H1 (cell line): ENCODE data around the gene ANKS1A. TPM values are rescaled to one million over a fixed set of nuclear protein-coding genes. Genes with fewer than 3 reads are reported as not detected.

ENCODE experiments used
- CTCF ChIA-PET: fragments of 300-600 bp; sonication (Branson Sonifier 250); formaldehyde crosslinking; loops from one replicate; lab custom pipeline; 2021; ENCODE audit not compliant: partially characterized antibody; lab: Charles Lee
- POLR2A ChIA-PET: fragments of 300-600 bp; sonication (Branson Sonifier 250); formaldehyde crosslinking; loops from one replicate; lab custom pipeline; 2021; ENCODE audit warnings: inconsistent platforms; ENCODE audit not compliant: partially characterized antibody; lab: Charles Lee
- DNase-seq, 2 experiments: peaks; one replicate each; pipeline versions ENCODE4 v3.0.0 to v3.0.0-alpha.2; 2010 to 2022; ENCODE audit warnings: low spot score in 2 of 2, low read depth in 1 of 2, mixed read lengths in 1 of 2
- FAIRE-seq: peaks from 2 replicates; lab custom pipeline; 2011; peaks lifted over from hg19 to GRCh38; lab: Jason Lieb, UNC
- H2AFZ ChIP-seq: 2 replicates; pipeline ENCODE4 v1.8.1; 2012; ENCODE audit warnings: low read length, inconsistent platforms
- H2AK5ac ChIP-seq: 2 replicates; pipeline ENCODE4 v1.6.1; 2013; ENCODE audit warnings: low read depth, low read length
- H2BK120ac ChIP-seq: replicated peaks from 2 replicates; pipeline ENCODE3; 2013; ENCODE audit warnings: low read depth, low read length, inconsistent platforms
- H2BK12ac ChIP-seq: 2 replicates; pipeline ENCODE4 v1.6.1; 2013; ENCODE audit warnings: low read depth, low read length
- H2BK15ac ChIP-seq: 2 replicates; pipeline ENCODE4 v1.6.1; 2013; ENCODE audit warnings: low read length
- H2BK20ac ChIP-seq: 2 replicates; pipeline ENCODE4 v1.6.1; 2013; ENCODE audit warnings: low read length
- H2BK5ac ChIP-seq: 2 replicates; pipeline ENCODE4 v1.6.1; 2013; ENCODE audit warnings: low read depth, low read length
- H3K14ac ChIP-seq: 2 replicates; pipeline ENCODE4 v1.6.1; 2013; ENCODE audit warnings: inconsistent platforms; ENCODE audit not compliant: insufficient read length
- H3K18ac ChIP-seq: 2 replicates; pipeline ENCODE4 v1.6.1; 2013; ENCODE audit warnings: low read length; ENCODE audit errors: extremely low read depth
- H3K23ac ChIP-seq: 2 replicates; pipeline ENCODE4 v1.6.1; 2013; ENCODE audit warnings: inconsistent platforms; ENCODE audit not compliant: insufficient read length
- H3K23me2 ChIP-seq: 2 replicates; pipeline ENCODE4 v1.6.1; 2013; ENCODE audit warnings: low read depth, low read length
- H3K27ac ChIP-seq: 2 replicates; pipeline ENCODE4 v1.6.1; 2011; ENCODE audit warnings: low read depth, low read length, inconsistent platforms
- H3K27me3 ChIP-seq, 4 experiments: replicated peaks in 1 of 4; 1 replicate in 1 of 4; 2 replicates in 3 of 4; pipeline versions ENCODE4 v1.6.1 to v1.8.1; 2011 to 2013; ENCODE audit warnings: low read length in 3 of 4, mild to moderate bottlenecking in 3 of 4, inconsistent platforms in 2 of 4, mixed read lengths in 2 of 4, moderate library complexity in 1 of 4; ENCODE audit not compliant: control insufficient read depth in 3 of 4, insufficient read depth in 3 of 4; ENCODE audit errors: extremely low read depth in 1 of 4
- H3K36me3 ChIP-seq, 4 experiments: 2 replicates each; pipeline versions ENCODE4 v1.6.1 to v1.8.1; 2011 to 2013; ENCODE audit warnings: mild to moderate bottlenecking in 4 of 4, low read length in 3 of 4, moderate library complexity in 2 of 4, control low read depth in 1 of 4, inconsistent platforms in 1 of 4; ENCODE audit not compliant: insufficient read depth in 4 of 4, control insufficient read depth in 2 of 4
- H3K4ac ChIP-seq: replicated peaks from 2 replicates; pipeline ENCODE3; 2013; ENCODE audit warnings: low read length, low read depth, mixed read lengths, inconsistent platforms; ENCODE audit not compliant: insufficient read length
- H3K4me1 ChIP-seq, 4 experiments: replicated peaks in 1 of 4; 1 replicate in 1 of 4; 2 replicates in 3 of 4; pipeline versions ENCODE4 v1.6.1 to v1.8.1; 2011 to 2013; ENCODE audit warnings: low read length in 3 of 4, inconsistent platforms in 2 of 4, mixed read lengths in 1 of 4; ENCODE audit not compliant: insufficient read depth in 4 of 4, control insufficient read depth in 3 of 4
- H3K4me2 ChIP-seq, 2 experiments: 2 replicates each; pipeline versions ENCODE4 v1.6.1 to v1.8.1; 2011 to 2013; ENCODE audit warnings: low read depth in 2 of 2, low read length in 2 of 2, control low read depth in 1 of 2, inconsistent platforms in 1 of 2, mild to moderate bottlenecking in 1 of 2; ENCODE audit not compliant: insufficient read depth in 1 of 2
- H3K4me3 ChIP-seq, 4 experiments: fragments of 200-600, 300-600 bp in 1 of 4; sonication (generic), shearing (Covaris generic), sonication (Bioruptor Twin) in 1 of 4; 2 replicates each; pipeline versions ENCODE4 v1.5.1 to v1.8.1; 2011 to 2016; ENCODE audit warnings: low read length in 4 of 4, low read depth in 3 of 4, control low read depth in 2 of 4, inconsistent platforms in 2 of 4, mild to moderate bottlenecking in 2 of 4, mixed read lengths in 1 of 4, moderate library complexity in 1 of 4; ENCODE audit not compliant: insufficient read depth in 2 of 4; ENCODE audit errors: extremely low read depth in 1 of 4
- H3K56ac ChIP-seq: replicated peaks from 2 replicates; pipeline ENCODE3; 2013; ENCODE audit warnings: low read depth, mild to moderate bottlenecking, mixed read lengths, low read length, inconsistent platforms; ENCODE audit not compliant: insufficient read length
- H3K79me1 ChIP-seq: 2 replicates; pipeline ENCODE4 v1.6.1; 2013; ENCODE audit warnings: low read depth, low read length, control low read depth
- H3K79me2 ChIP-seq, 2 experiments: 2 replicates each; pipeline versions ENCODE4 v1.6.1 to v1.8.1; 2012 to 2013; ENCODE audit warnings: low read length in 2 of 2, mild to moderate bottlenecking in 2 of 2, inconsistent platforms in 1 of 2; ENCODE audit not compliant: insufficient read depth in 2 of 2, control insufficient read depth in 1 of 2
- H3K9ac ChIP-seq, 4 experiments: replicated peaks in 1 of 4; 1 replicate in 1 of 4; 2 replicates in 3 of 4; pipeline versions ENCODE4 v1.6.1 to v1.8.1; 2011 to 2013; ENCODE audit warnings: low read depth in 3 of 4, low read length in 3 of 4, control low read depth in 2 of 4, mild to moderate bottlenecking in 2 of 4, moderate library complexity in 2 of 4, inconsistent platforms in 1 of 4; ENCODE audit errors: extremely low read depth in 1 of 4
- H3K9me3 ChIP-seq, 2 experiments: 2 replicates each; pipeline versions ENCODE4 v1.6.1 to v1.8.1; 2012 to 2013; ENCODE audit warnings: mild to moderate bottlenecking in 2 of 2, moderate library complexity in 2 of 2, control low read depth in 1 of 2, inconsistent platforms in 1 of 2, low read depth in 1 of 2, low read length in 1 of 2, mixed read lengths in 1 of 2; ENCODE audit not compliant: insufficient read depth in 2 of 2
- H4K20me1 ChIP-seq, 2 experiments: replicated peaks in 1 of 2; 2 replicates each; pipeline versions ENCODE3 to v1.8.1; 2011 to 2013; ENCODE audit warnings: inconsistent platforms in 2 of 2, low read length in 2 of 2, mild to moderate bottlenecking in 1 of 2; ENCODE audit not compliant: insufficient read depth in 2 of 2, control insufficient read depth in 1 of 2
- H4K5ac ChIP-seq: 2 replicates; pipeline ENCODE4 v1.6.1; 2013; ENCODE audit warnings: low read length, low read depth, mixed read lengths, inconsistent platforms; ENCODE audit not compliant: insufficient read length
- H4K8ac ChIP-seq: 2 replicates; pipeline ENCODE4 v1.8.0; 2013; ENCODE audit warnings: mild to moderate bottlenecking, moderate library complexity, low read length, inconsistent platforms; ENCODE audit not compliant: insufficient read depth; ENCODE audit errors: extremely low read depth
- H4K91ac ChIP-seq: replicated peaks from 2 replicates; pipeline ENCODE3; 2013; ENCODE audit warnings: low read length, mixed read lengths, inconsistent platforms; ENCODE audit not compliant: insufficient read length
- ATF3 ChIP-seq: IDR thresholded peaks from 2 replicates; pipeline ENCODE4 v1.6.1; 2011; ENCODE audit warnings: low read depth, mild to moderate bottlenecking, low read length; ENCODE audit not compliant: insufficient read depth
- BCL11A ChIP-seq, 2 experiments: IDR thresholded peaks; one replicate each; pipeline ENCODE4 v1.6.1; 2011; ENCODE audit warnings: low read depth in 2 of 2, low read length in 2 of 2, mild to moderate bottlenecking in 2 of 2
- BRCA1 ChIP-seq: IDR thresholded peaks from 2 replicates; pipeline ENCODE4 v1.6.1; 2012; ENCODE audit warnings: low read depth, low read length, improper control_type of control experiment
- CREB1 ChIP-seq: IDR thresholded peaks from 2 replicates; pipeline ENCODE4 v1.6.1; 2012; ENCODE audit warnings: inconsistent platforms
- EGR1 ChIP-seq: IDR thresholded peaks from 2 replicates; pipeline ENCODE4 v1.6.1; 2011; ENCODE audit warnings: low read depth, low read length, borderline replicate concordance
- GABPA ChIP-seq: IDR thresholded peaks from 2 replicates; pipeline ENCODE4 v1.6.1; 2011; ENCODE audit warnings: mild to moderate bottlenecking, low read length, moderate library complexity, borderline replicate concordance; ENCODE audit not compliant: insufficient read depth
- JUN ChIP-seq: IDR thresholded peaks from 2 replicates; pipeline ENCODE4 v1.6.1; 2011; ENCODE audit warnings: low read depth, mild to moderate bottlenecking, improper control_type of control experiment, low read length
- MAFK ChIP-seq: IDR thresholded peaks from 2 replicates; pipeline ENCODE4 v1.6.1; 2012; ENCODE audit warnings: low read depth, mild to moderate bottlenecking, improper control_type of control experiment, low read length
- NRF1 ChIP-seq: IDR thresholded peaks from 2 replicates; pipeline ENCODE4 v1.6.1; 2011; ENCODE audit warnings: mild to moderate bottlenecking, low read depth, low read length, improper control_type of control experiment
- POU5F1 ChIP-seq: IDR thresholded peaks from 2 replicates; pipeline ENCODE4 v1.6.1; 2011; ENCODE audit warnings: low read depth, mild to moderate bottlenecking, low read length, moderate library complexity
- RBBP5 ChIP-seq: IDR thresholded peaks from 2 replicates; pipeline ENCODE4 v1.7.1; 2012; ENCODE audit warnings: low read depth, mild to moderate bottlenecking, inconsistent platforms, low read length, moderate library complexity, borderline replicate concordance
- RNF2 ChIP-seq: fragments of 200-900, 300-1000 bp; sonication (generic); IDR thresholded peaks from 2 replicates; pipeline ENCODE4 v1.7.1; 2016; ENCODE audit warnings: borderline replicate concordance, low read depth, mild to moderate bottlenecking, antibody characterized with exemption, low read length; ENCODE audit not compliant: poor library complexity, severe bottlenecking; ENCODE audit errors: missing control alignments
- SIRT6 ChIP-seq: IDR thresholded peaks from one replicate; pipeline ENCODE4 v1.7.1; 2012; ENCODE audit warnings: low read length, inconsistent platforms
- SP1 ChIP-seq: IDR thresholded peaks from 2 replicates; pipeline ENCODE4 v1.6.1; 2011; ENCODE audit warnings: low read depth, low read length
- WGBS, 2 experiments: shearing (Covaris generic) in 1 of 2; methylation state at CpG; one replicate each; pipeline versions ENCODE4 v1.1.6 to v1.1.7; 2013 to 2015; ENCODE audit warnings: low lambda C conversion rate in 2 of 2, mixed read lengths in 2 of 2, inconsistent platforms in 1 of 2, low coverage in 1 of 2, missing lambda C conversion rate in 1 of 2; ENCODE audit not compliant: insufficient replicate concordance in 2 of 2, insufficient coverage in 1 of 2, insufficient read length in 1 of 2; ENCODE audit errors: extremely low coverage in 1 of 2, missing lambda C conversion rate in 1 of 2; 5-methylcytosine and 5-hydroxymethylcytosine counted together
- polyA plus RNA-seq, 7 experiments: library from polyadenylated mRNA; depleted of rRNA in 3 of 7; stranded (reverse) in 5 of 7; unstranded in 2 of 7; fragments of >200 nt in 5 of 7; fragments of 200-250 nt in 2 of 7; gene quantifications; 1 replicate in 5 of 7; 2 replicates in 1 of 7; 4 replicates in 1 of 7; pipeline versions ENCODE4 v1.2.1 to v1.2.3, GENCODE V29; 2011 to 2013; ENCODE audit warnings: missing spikeins in 2 of 7, mixed read lengths in 2 of 7
- total RNA-seq: library from RNA; stranded (reverse); fragmentation: NEBNext Ultra II Directional; extraction: Animal tissue kit (Norgen Biotek cat#: 25700); gene quantifications from 2 replicates; pipeline ENCODE4 v1.2.1, GENCODE V29; 2021

ANKS1A gene
- total and polyA plus RNA-seq, 2 of the 8 experiments (the other 6 are each of a cell fraction or from before 2014, with no cell fraction given): 9.8 to 30.9 TPM

DNA sequence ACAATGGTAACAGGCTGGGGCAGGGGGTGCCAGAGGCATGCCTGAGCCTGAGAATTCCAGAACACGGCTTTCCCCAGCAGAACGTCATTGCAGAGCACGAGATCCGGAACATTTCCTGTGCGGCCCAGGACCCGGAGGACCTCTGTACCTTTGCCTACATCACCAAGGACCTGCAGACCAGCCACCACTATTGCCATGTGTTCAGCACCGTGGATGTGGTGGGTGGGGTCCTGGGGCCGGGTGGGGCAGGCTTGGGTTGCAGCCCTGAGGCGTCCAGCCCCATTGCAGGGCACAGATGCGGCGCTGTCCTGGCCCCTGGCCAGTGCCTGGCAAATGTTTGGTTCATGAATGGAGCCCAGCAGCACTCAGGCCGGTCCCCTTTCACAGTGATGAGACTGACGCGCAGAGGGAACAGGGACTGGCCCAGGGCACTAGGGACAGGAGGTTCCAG is 195.0 kb downstream of the ANKS1A start:
- CTCF ChIA-PET: interaction anchor here (0.8 to 2.4 kb wide), 3 partner anchors 10 to 62 kb away, joined by 3 to 10 read pairs (median 3); no protein-coding TSS in a partner anchor
- Histone ChIP-seq H4K91ac (no peak overlapping the region), H3K79me2 (no peaks in the 10 kb centered on the region), H2BK5ac (no peak overlapping the region), H3K18ac (no peak overlapping the region), H2BK12ac (no peak overlapping the region), H3K23me2 (no peaks in the 10 kb centered on the region), H3K27me3 (no peaks in the 10 kb centered on the region), H2BK20ac (no peak overlapping the region), H2AFZ (no peak overlapping the region), H2BK120ac (no peak overlapping the region), H3K23ac (no peak overlapping the region), H4K5ac (no peak overlapping the region), H4K8ac (no peak overlapping the region), H3K27ac (no peak overlapping the region), H2AK5ac (no peak overlapping the region), H3K14ac (no peak overlapping the region), H3K36me3 (peaks cover 3 to 20% (median 11%) of the 10 kb centered on the region in 4 experiments; a peak in 6 of 8 replicates), H3K4me3 (no peak overlapping the region), H3K4ac (no peak overlapping the region), H3K9ac (no peak overlapping the region), H4K20me1 (peaks cover 0 to 3% of the 10 kb centered on the region in 2 experiments), H3K4me1 (peaks cover 0 to 10% (median 4%) of the 10 kb centered on the region in 4 experiments; a peak in 4 of 7 replicates), H3K4me2 (no peak overlapping the region), H3K79me1 (no peaks in the 10 kb centered on the region), H3K56ac (no peak overlapping the region), H2BK15ac (no peak overlapping the region), H3K9me3 (no peaks in the 10 kb centered on the region)
- WGBS, 2 experiments: 90% methylated on average over 14 of the region's 14 CpGs; no CpG with 5 or more reads in 1 of the 2 experiments
- no peak for DNase-seq
- FAIRE-seq: no peak
- POLR2A ChIA-PET: no interaction called here
- no peak for TF ChIP-seq GABPA
- TF ChIP-seq POU5F1: no peak
- TF ChIP-seq NRF1: no peak
- TF ChIP-seq CREB1: no peak
- TF ChIP-seq JUN: no peak
- TF ChIP-seq SP1: no peak
- TF ChIP-seq MAFK: no peak
- TF ChIP-seq RBBP5: no peak
- TF ChIP-seq ATF3: no peak
- TF ChIP-seq SIRT6: no peak
- no peak for TF ChIP-seq EGR1
- TF ChIP-seq BCL11A (IDR thresholded peaks at IDR 0.05; ENCODE audit: low read depth in 2 of 2, low read length in 2 of 2): no peak
- TF ChIP-seq RNF2: no peak
- TF ChIP-seq BRCA1: no peak
